HCT116 (cell line): Measurements from ENCODE around the gene LRP2BP. TPM values are rescaled to one million over a fixed set of nuclear protein-coding genes. Genes with fewer than 3 reads are reported as not detected.

Source experiments
- ATAC-seq: fragments of 200-7000 bp; cut with Tn5 transposase; 2 replicates; pipeline ENCODE4 v1.9.1; 2020; ENCODE audit warnings: mild to moderate bottlenecking, moderate library complexity
- BruUV-seq: library from RNA; stranded (reverse); fragments of 400-500 nt; replicated peaks from 2 replicates; lab custom pipeline; 2021; lab: Mats Ljungman, UMichigan
- CTCF ChIA-PET: fragments of 300-600 bp; sonication (Branson Sonifier 250); formaldehyde crosslinking; loops from one replicate; lab custom pipeline; 2021; ENCODE audit warnings: antibody characterized with exemption; lab: Charles Lee
- POLR2A ChIA-PET: fragments of 300-600, 350-600 bp; sonication (Branson Sonifier 250); formaldehyde crosslinking; loops from one replicate; lab custom pipeline; 2021; ENCODE audit warnings: antibody characterized with exemption; lab: Charles Lee
- RAD21 ChIA-PET, 2 experiments: fragments of 300-600 bp; sonication (Branson Sonifier 250); formaldehyde crosslinking; loops; one replicate each; lab custom pipeline; 2023; ENCODE audit warnings: low total read pairs in 2 of 2; ENCODE audit not compliant: uncharacterized antibody in 2 of 2, unreplicated experiment in 2 of 2, low non-redundant PET in 1 of 2; lab: Charles Lee
- DNase-seq: peaks from one replicate; pipeline ENCODE4 v3.0.0-alpha.2; 2010; ENCODE audit warnings: low read depth, low spot score
- H2AFZ ChIP-seq: fragments of 200-600 bp; shearing (Covaris generic), sonication (generic); 2 replicates; pipeline ENCODE4 v1.6.1; 2017; ENCODE audit warnings: low read depth, mixed run types, mixed read lengths, antibody characterized with exemption, low read length; ENCODE audit not compliant: poor library complexity, severe bottlenecking
- H3K27ac ChIP-seq: 2 replicates; pipeline ENCODE4 v1.5.1; 2012; ENCODE audit warnings: low read depth, low read length
- H3K27me3 ChIP-seq: fragments of 200-600 bp; sonication (generic); 2 replicates; pipeline ENCODE4 v1.6.1; 2016; ENCODE audit warnings: mixed run types, low read length, mixed read lengths; ENCODE audit not compliant: insufficient read depth
- H3K36me3 ChIP-seq, 2 experiments: fragments of 200-500 bp in 1 of 2; fragments of 200-600 bp in 1 of 2; sonication (Bioruptor generic) in 1 of 2; sonication (generic) in 1 of 2; 2 replicates each; pipeline versions ENCODE4 v1.5.1 to v1.6.1; 2014 to 2016; ENCODE audit warnings: low read length in 2 of 2, inconsistent platforms in 1 of 2, mixed read lengths in 1 of 2, mixed run types in 1 of 2; ENCODE audit not compliant: insufficient read depth in 2 of 2, control insufficient read depth in 1 of 2
- H3K4me1 ChIP-seq, 2 experiments: fragments of 200-600 bp in 1 of 2; sonication (generic) in 1 of 2; 2 replicates each; pipeline versions ENCODE4 v1.5.1 to v1.6.1; 2012 to 2017; ENCODE audit warnings: low read length in 2 of 2, inconsistent platforms in 1 of 2, mild to moderate bottlenecking in 1 of 2, mixed read lengths in 1 of 2, mixed run types in 1 of 2, moderate library complexity in 1 of 2; ENCODE audit not compliant: insufficient read depth in 2 of 2, control insufficient read depth in 1 of 2
- H3K4me2 ChIP-seq: fragments of 200-600 bp; sonication (generic); 2 replicates; pipeline ENCODE4 v1.6.1; 2017; ENCODE audit warnings: mixed run types, low read length, mixed read lengths
- H3K4me3 ChIP-seq, 2 experiments: fragments of 200-600 bp in 1 of 2; sonication (generic) in 1 of 2; replicated peaks in 1 of 2; 2 replicates each; pipeline ENCODE4 v1.5.1; 2011 to 2016; ENCODE audit warnings: low read length in 2 of 2, control low read depth in 1 of 2, low read depth in 1 of 2, mild to moderate bottlenecking in 1 of 2, mixed read lengths in 1 of 2, mixed run types in 1 of 2
- H3K79me2 ChIP-seq: fragments of 200-600 bp; sonication (generic); 2 replicates; pipeline ENCODE4 v1.6.1; 2017; ENCODE audit warnings: mild to moderate bottlenecking, mixed run types, low read length, moderate library complexity, mixed read lengths; ENCODE audit not compliant: insufficient read depth
- H3K9ac ChIP-seq: fragments of 200-600 bp; sonication (generic); 2 replicates; pipeline ENCODE4 v1.6.1; 2016; ENCODE audit warnings: low read length, mixed read lengths
- H3K9me2 ChIP-seq: fragments of 200-600 bp; sonication (generic), shearing (Covaris generic); 2 replicates; pipeline ENCODE4 v1.6.1; 2017; ENCODE audit warnings: mixed run types, mild to moderate bottlenecking, moderate library complexity; ENCODE audit not compliant: insufficient read depth
- H3K9me3 ChIP-seq, 2 experiments: fragments of 200-500 bp in 1 of 2; fragments of 200-600 bp in 1 of 2; sonication (Bioruptor generic) in 1 of 2; sonication (generic) in 1 of 2; 2 replicates each; pipeline ENCODE4 v1.6.1; 2014 to 2017; ENCODE audit warnings: low read length in 2 of 2, mixed read lengths in 2 of 2, inconsistent platforms in 1 of 2, low read depth in 1 of 2, mild to moderate bottlenecking in 1 of 2, mixed run types in 1 of 2, moderate library complexity in 1 of 2; ENCODE audit not compliant: control insufficient read depth in 1 of 2, insufficient read depth in 1 of 2
- H4K20me1 ChIP-seq: fragments of 200-600 bp; sonication (generic), shearing (Covaris generic); 2 replicates; pipeline ENCODE4 v1.6.1; 2017; ENCODE audit warnings: mixed run types, mild to moderate bottlenecking, moderate library complexity; ENCODE audit not compliant: insufficient read depth
- CBX3 ChIP-seq: IDR thresholded peaks from 2 replicates; pipeline ENCODE4 v1.6.1; 2012; ENCODE audit warnings: low read depth
- CEBPB ChIP-seq: IDR thresholded peaks from 2 replicates; pipeline ENCODE4 v1.6.1; 2012; ENCODE audit warnings: low read depth
- ELF1 ChIP-seq: IDR thresholded peaks from 2 replicates; pipeline ENCODE4 v1.6.1; 2012; ENCODE audit warnings: low read depth, borderline replicate concordance
- FOSL1 ChIP-seq: IDR thresholded peaks from 2 replicates; pipeline ENCODE4 v1.6.1; 2012; ENCODE audit warnings: low read depth
- SIN3A ChIP-seq: IDR thresholded peaks from 2 replicates; pipeline ENCODE4 v1.6.1; 2012; ENCODE audit warnings: low read depth
- SP1 ChIP-seq: IDR thresholded peaks from 2 replicates; pipeline ENCODE4 v1.6.1; 2012; ENCODE audit warnings: low read depth
- SRF ChIP-seq: IDR thresholded peaks from 2 replicates; pipeline ENCODE4 v1.6.1; 2012; ENCODE audit warnings: low read depth
- TCF7L2 ChIP-seq: IDR thresholded peaks from 2 replicates; pipeline ENCODE4 v1.7.0; 2011; ENCODE audit warnings: borderline replicate concordance, inconsistent platforms; ENCODE audit not compliant: insufficient read depth, insufficient read length; ENCODE audit errors: extremely low read depth
- ZFX ChIP-seq: fragments of 450-650 bp; IDR thresholded peaks from 2 replicates; pipeline ENCODE4 v1.6.1; 2017
- intact Hi-C: fragments of 100-400 bp; cut with micrococcal nuclease; formaldehyde crosslinking; loops from 2 replicates; pipeline ENCODE4 v1.10.0; 2022
- total RNA-seq: library from RNA; stranded (reverse); gene quantifications from one replicate; pipeline ENCODE4 v1.2.1, GENCODE V29; 2021; ENCODE audit not compliant: unreplicated experiment
- TF ChIP-seq, protein P1 (sequence below): IDR thresholded peaks from 2 replicates; pipeline ENCODE4 v1.6.1; 2012
- TF ChIP-seq, protein P2 (sequence below), 3 experiments: fragments of 200-600 bp in 1 of 3; sonication (generic) in 1 of 3; IDR thresholded peaks in 2 of 3; conservative IDR thresholded peaks in 1 of 3; 2 replicates each; pipeline ENCODE4 v1.5.1; 2012 to 2017; ENCODE audit warnings: low read depth in 2 of 3, low read length in 2 of 3, antibody characterized with exemption in 1 of 3, borderline replicate concordance in 1 of 3, control low read depth in 1 of 3, mild to moderate bottlenecking in 1 of 3, mixed read lengths in 1 of 3, mixed run types in 1 of 3, moderate library complexity in 1 of 3; ENCODE audit not compliant: insufficient read depth in 1 of 3
- TF ChIP-seq, protein P3 (sequence below): IDR thresholded peaks from 2 replicates; pipeline ENCODE4 v1.6.1; 2012; ENCODE audit warnings: low read depth
- TF ChIP-seq, protein P4 (sequence below): IDR thresholded peaks from 2 replicates; pipeline ENCODE4 v1.6.1; 2011; ENCODE audit warnings: mild to moderate bottlenecking, low read length, moderate library complexity; ENCODE audit not compliant: insufficient replicate concordance; ENCODE audit errors: extremely low read depth

Gene LRP2BP
- total RNA-seq, 1 experiment from 2014 or later: 2.9 TPM

DNA sequence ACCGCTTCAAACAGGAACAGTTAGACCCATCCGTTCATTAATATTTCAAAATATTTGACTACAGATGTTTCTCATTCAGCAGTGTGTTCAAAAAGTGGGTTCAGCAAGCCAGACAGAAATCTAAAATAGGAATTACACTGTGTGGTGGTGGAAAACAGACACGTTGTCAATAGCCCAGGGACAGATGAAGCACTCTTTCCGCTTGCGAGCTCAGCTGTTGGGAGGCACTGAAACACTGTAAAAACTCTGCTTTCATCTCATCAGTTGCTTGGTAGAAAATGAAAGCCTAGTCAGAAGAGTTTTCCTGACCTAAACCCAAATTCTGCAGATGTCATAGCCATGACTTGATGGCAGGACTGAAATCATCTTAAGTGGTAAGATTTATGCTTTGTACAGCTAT is 38.5 kb downstream of the LRP2BP start:
- ATAC-seq: no peak
- Histone ChIP-seq H3K27ac (no peak overlapping the region), H2AFZ (no peak overlapping the region), H3K9me3 (no peaks in the 10 kb centered on the region), H3K9me2 (no peaks in the 10 kb centered on the region), H3K4me3 (no peak overlapping the region), H4K20me1 (no peaks in the 10 kb centered on the region), H3K27me3 (no peaks in the 10 kb centered on the region), H3K4me1 (peaks cover 0 to 8% of the 10 kb centered on the region in 2 experiments; a peak in 2 of 4 replicates), H3K36me3 (no peaks in the 10 kb centered on the region), H3K9ac (no peak overlapping the region), H3K4me2 (no peak overlapping the region), H3K79me2 (no peaks in the 10 kb centered on the region)
- intact Hi-C loops: no loop called here
- CTCF ChIA-PET: no interaction called here
- no peak for TF ChIP-seq SP1
- TF ChIP-seq CBX3: no peak
- no peak for TF ChIP-seq ELF1
- no peak for TF ChIP-seq ZFX
- TF ChIP-seq, protein P1, sequence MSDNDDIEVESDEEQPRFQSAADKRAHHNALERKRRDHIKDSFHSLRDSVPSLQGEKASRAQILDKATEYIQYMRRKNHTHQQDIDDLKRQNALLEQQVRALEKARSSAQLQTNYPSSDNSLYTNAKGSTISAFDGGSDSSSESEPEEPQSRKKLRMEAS: no peak
- TF ChIP-seq SRF: no peak
- TF ChIP-seq, protein P2, sequence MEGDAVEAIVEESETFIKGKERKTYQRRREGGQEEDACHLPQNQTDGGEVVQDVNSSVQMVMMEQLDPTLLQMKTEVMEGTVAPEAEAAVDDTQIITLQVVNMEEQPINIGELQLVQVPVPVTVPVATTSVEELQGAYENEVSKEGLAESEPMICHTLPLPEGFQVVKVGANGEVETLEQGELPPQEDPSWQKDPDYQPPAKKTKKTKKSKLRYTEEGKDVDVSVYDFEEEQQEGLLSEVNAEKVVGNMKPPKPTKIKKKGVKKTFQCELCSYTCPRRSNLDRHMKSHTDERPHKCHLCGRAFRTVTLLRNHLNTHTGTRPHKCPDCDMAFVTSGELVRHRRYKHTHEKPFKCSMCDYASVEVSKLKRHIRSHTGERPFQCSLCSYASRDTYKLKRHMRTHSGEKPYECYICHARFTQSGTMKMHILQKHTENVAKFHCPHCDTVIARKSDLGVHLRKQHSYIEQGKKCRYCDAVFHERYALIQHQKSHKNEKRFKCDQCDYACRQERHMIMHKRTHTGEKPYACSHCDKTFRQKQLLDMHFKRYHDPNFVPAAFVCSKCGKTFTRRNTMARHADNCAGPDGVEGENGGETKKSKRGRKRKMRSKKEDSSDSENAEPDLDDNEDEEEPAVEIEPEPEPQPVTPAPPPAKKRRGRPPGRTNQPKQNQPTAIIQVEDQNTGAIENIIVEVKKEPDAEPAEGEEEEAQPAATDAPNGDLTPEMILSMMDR (IDR thresholded peaks at IDR 0.05 in 2 of 3, conservative IDR thresholded peaks at IDR 0.05 in 1 of 3; ENCODE audit: borderline replicate concordance in 1 of 3, insufficient read depth in 1 of 3, low read depth in 2 of 3, low read length in 2 of 3): no peak
- no peak for TF ChIP-seq TCF7L2
- TF ChIP-seq FOSL1: no peak
- POLR2A ChIA-PET: no interaction called here
- RAD21 ChIA-PET: no interaction called here
- DNase-seq: no peak
- BruUV-seq: no TSS peak

DNA sequence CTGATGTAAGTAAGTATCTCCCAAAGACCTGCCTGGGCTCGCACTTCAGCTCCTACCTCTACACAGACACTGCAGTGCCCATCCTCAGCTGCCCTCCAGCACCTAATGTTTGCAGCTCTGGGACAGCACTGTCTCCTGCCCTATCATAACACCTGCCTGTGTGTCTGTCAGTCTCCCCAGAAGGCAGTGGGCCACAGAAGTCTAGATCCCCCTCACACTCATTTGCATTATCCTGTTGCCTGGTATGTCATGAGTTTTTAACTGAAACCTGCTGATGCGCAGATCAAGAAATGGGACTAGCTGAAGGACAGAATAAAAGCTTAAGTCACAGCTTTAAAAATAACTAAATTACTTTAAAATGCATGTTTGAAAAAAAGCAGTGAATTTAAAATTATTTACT is 43.0 kb downstream of the LRP2BP start:
- no peak overlapping the region for H3K4me2 ChIP-seq
- BruUV-seq: no TSS peak
- H3K4me1 ChIP-seq: no peaks in the 10 kb centered on the region
- intact Hi-C loops: no loop called here
- H3K9me3 ChIP-seq: no peaks in the 10 kb centered on the region
- H3K79me2 ChIP-seq: no peaks in the 10 kb centered on the region
- H3K4me3 ChIP-seq: no peak overlapping the region
- no peaks in the 10 kb centered on the region for H3K36me3 ChIP-seq
- DNase-seq: no peak
- POLR2A ChIA-PET: no interaction called here
- H3K9me2 ChIP-seq: no peaks in the 10 kb centered on the region
- RAD21 ChIA-PET: no interaction called here
- no peak for ATAC-seq
- H3K27me3 ChIP-seq: no peaks in the 10 kb centered on the region
- H3K9ac ChIP-seq: no peak overlapping the region
- CTCF ChIA-PET: no interaction called here
- no peak overlapping the region for H3K27ac ChIP-seq
- no peaks in the 10 kb centered on the region for H4K20me1 ChIP-seq
- H2AFZ ChIP-seq: no peak overlapping the region
- TF ChIP-seq CBX3 (no peak), ZFX (no peak), SIN3A (no peak), CEBPB (no peak)
- TF ChIP-seq, protein P3, sequence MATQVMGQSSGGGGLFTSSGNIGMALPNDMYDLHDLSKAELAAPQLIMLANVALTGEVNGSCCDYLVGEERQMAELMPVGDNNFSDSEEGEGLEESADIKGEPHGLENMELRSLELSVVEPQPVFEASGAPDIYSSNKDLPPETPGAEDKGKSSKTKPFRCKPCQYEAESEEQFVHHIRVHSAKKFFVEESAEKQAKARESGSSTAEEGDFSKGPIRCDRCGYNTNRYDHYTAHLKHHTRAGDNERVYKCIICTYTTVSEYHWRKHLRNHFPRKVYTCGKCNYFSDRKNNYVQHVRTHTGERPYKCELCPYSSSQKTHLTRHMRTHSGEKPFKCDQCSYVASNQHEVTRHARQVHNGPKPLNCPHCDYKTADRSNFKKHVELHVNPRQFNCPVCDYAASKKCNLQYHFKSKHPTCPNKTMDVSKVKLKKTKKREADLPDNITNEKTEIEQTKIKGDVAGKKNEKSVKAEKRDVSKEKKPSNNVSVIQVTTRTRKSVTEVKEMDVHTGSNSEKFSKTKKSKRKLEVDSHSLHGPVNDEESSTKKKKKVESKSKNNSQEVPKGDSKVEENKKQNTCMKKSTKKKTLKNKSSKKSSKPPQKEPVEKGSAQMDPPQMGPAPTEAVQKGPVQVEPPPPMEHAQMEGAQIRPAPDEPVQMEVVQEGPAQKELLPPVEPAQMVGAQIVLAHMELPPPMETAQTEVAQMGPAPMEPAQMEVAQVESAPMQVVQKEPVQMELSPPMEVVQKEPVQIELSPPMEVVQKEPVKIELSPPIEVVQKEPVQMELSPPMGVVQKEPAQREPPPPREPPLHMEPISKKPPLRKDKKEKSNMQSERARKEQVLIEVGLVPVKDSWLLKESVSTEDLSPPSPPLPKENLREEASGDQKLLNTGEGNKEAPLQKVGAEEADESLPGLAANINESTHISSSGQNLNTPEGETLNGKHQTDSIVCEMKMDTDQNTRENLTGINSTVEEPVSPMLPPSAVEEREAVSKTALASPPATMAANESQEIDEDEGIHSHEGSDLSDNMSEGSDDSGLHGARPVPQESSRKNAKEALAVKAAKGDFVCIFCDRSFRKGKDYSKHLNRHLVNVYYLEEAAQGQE: no peak
- TF ChIP-seq, protein P1: no peak
- TF ChIP-seq, protein P4, sequence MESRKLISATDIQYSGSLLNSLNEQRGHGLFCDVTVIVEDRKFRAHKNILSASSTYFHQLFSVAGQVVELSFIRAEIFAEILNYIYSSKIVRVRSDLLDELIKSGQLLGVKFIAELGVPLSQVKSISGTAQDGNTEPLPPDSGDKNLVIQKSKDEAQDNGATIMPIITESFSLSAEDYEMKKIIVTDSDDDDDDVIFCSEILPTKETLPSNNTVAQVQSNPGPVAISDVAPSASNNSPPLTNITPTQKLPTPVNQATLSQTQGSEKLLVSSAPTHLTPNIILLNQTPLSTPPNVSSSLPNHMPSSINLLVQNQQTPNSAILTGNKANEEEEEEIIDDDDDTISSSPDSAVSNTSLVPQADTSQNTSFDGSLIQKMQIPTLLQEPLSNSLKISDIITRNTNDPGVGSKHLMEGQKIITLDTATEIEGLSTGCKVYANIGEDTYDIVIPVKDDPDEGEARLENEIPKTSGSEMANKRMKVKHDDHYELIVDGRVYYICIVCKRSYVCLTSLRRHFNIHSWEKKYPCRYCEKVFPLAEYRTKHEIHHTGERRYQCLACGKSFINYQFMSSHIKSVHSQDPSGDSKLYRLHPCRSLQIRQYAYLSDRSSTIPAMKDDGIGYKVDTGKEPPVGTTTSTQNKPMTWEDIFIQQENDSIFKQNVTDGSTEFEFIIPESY: no peak
